Activated naive CD8-positive, alpha-beta T cell treated with anti-CD3 and anti-CD28 coated beads for 36 hours (primary cell): ENCODE results near the gene COL18A1. TPM values are rescaled to one million over a fixed set of nuclear protein-coding genes. Genes with fewer than 3 reads are reported as not detected.

Source experiments
- DNase-seq: peaks from one replicate; pipeline ENCODE4 v3.0.0; 2021
- H3K27ac Mint-ChIP-seq: one replicate; pipeline ENCODE4 v1.8.0; 2022; ENCODE audit warnings: mild to moderate bottlenecking, moderate library complexity, mixed read lengths
- H3K27me3 Mint-ChIP-seq: one replicate; pipeline ENCODE4 v1.8.0; 2022; ENCODE audit warnings: mild to moderate bottlenecking, mixed read lengths
- H3K36me3 Mint-ChIP-seq: one replicate; pipeline ENCODE4 v1.8.0; 2021; ENCODE audit warnings: mild to moderate bottlenecking, mixed read lengths
- H3K4me1 Mint-ChIP-seq: one replicate; pipeline ENCODE4 v1.8.0; 2021; ENCODE audit warnings: mixed read lengths
- H3K4me3 Mint-ChIP-seq: one replicate; pipeline ENCODE4 v1.8.0; 2022; ENCODE audit warnings: mild to moderate bottlenecking, moderate library complexity, mixed read lengths
- H3K9me3 Mint-ChIP-seq: one replicate; pipeline ENCODE4 v1.8.0; 2022; ENCODE audit warnings: mixed read lengths
- total RNA-seq, 2 experiments: library from RNA; stranded (reverse); gene quantifications; one replicate each; pipeline ENCODE4 v1.2.3, GENCODE V29; 2021

Gene COL18A1
- total RNA-seq, 2 experiments from 2014 or later = 3.5 to 4.0 TPM

DNA sequence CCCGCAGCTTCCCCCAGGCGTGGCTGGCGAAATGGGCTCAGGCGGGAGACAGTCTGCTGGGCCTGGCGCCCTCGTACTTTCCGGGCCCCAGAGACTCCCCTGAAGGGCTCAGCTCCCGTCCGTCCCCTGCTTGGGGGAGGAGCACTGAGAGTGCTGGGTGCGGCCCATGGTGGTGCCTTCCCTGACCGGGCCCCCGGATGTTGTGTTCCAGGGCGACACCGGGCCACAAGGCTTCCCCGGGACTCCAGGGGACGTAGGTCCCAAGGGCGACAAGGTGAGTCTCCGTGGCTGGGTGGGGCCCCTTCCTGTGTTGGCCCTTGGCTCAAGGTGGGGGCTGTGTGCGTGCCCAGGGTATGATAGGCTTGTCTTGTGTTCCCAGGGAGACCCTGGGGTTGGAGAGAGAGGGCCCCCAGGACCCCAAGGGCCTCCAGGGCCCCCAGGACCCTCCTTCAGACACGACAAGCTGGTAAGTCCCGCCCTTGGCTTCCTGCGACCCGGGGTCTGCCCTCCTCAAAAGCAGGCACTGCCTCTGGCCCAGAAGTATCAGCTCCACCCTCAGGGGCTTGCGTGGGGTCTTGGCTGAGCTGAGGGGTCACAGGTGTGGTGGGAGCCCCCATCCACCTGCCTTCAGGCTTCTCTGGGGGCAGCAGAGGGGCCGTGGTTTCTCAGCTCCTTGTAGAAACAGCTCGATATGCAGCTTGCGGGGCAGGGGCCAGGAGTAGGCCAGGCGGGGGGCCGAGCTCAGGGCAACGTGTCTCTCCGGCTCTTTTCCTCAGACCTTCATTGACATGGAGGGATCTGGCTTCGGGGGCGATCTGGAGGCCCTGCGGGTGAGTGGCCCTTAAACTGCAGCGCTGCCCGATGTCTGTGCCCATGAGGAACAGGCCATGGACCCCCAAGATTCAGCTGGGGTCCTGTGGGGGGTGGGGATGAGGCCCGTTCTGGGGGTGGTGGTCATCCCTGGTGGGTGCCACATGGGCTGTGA, 75.0 kb downstream of the COL18A1 start:
- DNase-seq = peak; percentile 40
- Mint-ChIP-seq H3K4me1 (peaks cover 25% of the 10 kb centered on the region), H3K9me3 (no peaks in the 10 kb centered on the region), H3K27me3 (no peaks in the 10 kb centered on the region), H3K27ac (peak overlapping the region; percentile 93), H3K4me3 (peak overlapping the region; percentile 66), H3K36me3 (no peaks in the 10 kb centered on the region)

DNA sequence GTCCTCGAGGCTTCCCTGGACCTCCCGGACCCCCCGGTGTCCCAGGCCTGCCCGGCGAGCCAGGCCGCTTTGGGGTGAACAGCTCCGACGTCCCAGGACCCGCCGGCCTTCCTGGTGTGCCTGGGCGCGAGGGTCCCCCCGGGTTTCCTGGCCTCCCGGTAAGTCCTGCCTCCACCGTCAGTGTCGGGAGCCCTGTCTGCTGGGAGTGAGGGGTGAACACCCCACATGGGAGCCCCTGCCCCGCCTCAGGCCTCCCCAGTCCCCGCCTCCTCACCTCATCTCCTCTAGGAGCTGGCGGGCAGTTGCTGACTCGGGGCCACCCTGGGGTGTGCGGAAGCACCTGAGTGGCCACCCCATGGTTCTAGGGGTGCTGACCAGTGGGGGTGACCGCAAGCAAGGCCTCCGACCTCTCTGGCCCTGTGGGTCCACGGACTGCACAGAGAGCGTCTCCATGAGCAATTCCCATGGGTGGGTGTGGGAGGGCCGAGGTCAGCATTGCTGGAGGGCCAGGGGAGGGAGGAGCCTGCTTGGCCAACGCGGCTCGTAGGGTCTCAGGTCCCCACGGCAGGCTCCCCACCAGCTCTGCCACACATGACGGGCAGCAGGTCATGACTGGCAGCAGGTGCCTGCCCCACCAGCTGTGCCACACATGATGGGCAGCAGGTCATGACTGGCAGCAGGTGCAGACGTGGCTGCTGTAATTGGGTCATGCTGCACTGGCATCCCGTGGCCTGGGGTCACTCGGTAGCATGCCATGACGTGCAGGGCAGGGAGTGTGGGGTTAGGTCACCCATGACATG, 75.9 kb downstream of the COL18A1 start:
- no peak overlapping the region for H3K27ac Mint-ChIP-seq
- peaks cover 25% of the 10 kb centered on the region for H3K4me1 Mint-ChIP-seq
- DNase-seq = no peak
- H3K27me3 Mint-ChIP-seq = no peaks in the 10 kb centered on the region
- H3K36me3 Mint-ChIP-seq = no peaks in the 10 kb centered on the region
- no peaks in the 10 kb centered on the region for H3K9me3 Mint-ChIP-seq
- H3K4me3 Mint-ChIP-seq = no peak overlapping the region

DNA sequence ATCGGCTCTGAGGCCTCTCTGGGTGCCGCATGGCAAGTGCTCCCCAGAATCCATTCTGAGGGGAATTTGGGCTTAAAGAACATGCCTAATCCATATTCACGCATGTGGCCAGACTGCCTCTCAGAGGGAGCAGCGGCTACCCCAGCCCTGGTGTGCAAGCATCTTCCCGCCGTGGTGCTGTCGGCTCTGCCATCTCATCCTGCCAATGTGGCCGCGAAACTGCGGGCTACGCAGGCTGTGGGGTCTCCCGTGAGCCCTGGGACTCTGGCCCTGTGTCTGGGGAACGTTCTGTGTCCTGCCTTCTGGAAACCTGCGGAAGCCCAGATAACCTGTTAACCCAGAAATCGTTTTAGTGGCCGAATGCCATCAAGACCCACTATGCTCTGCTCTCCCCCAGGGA, 76.6 kb downstream of the COL18A1 start:
- Mint-ChIP-seq H3K27ac (no peak overlapping the region), H3K27me3 (no peaks in the 10 kb centered on the region), H3K4me1 (peaks cover 25% of the 10 kb centered on the region), H3K4me3 (no peak overlapping the region), H3K36me3 (no peaks in the 10 kb centered on the region), H3K9me3 (no peaks in the 10 kb centered on the region)
- DNase-seq = no peak

DNA sequence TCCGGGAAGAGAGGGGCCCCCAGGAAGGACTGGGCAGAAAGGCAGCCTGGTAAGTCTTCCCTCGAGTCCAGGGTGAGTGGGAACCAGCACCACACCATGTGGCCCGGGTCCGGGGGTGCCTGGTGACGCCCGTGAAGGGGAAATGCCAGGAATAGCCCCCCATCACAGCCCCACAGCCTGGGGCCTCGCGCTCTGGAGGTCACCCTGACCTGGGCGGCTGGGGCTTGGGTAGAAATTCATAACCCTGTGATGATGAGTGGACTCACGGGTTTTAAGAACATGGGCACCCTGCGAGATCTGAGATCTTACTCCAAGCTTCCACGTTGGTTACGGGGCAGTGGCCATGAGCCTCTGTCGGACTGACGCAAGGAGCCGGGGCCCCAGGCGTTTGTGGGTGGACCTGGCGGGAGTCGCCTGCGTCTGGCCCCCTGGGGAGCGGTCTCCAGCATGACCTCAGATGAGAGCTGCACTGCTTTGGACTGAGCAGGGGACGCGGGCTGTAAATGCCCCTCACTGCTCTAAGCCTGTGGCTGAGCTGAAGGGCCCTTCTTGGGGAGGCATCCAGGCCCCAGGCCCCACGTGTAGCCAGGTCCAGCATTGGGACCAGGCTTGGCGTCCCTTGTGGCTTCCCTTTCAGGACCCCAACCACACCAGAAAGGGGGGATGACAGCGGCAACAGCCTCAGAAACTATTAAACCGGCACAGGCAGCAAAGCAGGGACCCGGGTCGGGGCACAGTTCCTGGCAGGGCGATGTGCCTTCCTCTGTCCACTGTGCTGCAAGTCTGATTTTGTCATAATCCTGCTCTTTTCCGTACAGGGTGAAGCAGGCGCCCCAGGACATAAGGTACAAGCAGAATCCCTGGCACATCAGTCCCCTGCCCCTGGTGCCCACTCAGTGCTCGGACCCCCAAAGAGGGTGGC, 77.3 kb downstream of the COL18A1 start:
- no peaks in the 10 kb centered on the region for H3K27me3 Mint-ChIP-seq
- H3K27ac Mint-ChIP-seq = peak overlapping the region; percentile 84
- no peak for DNase-seq
- peak overlapping the region; percentile 60 for H3K4me3 Mint-ChIP-seq
- no peaks in the 10 kb centered on the region for H3K36me3 Mint-ChIP-seq
- H3K4me1 Mint-ChIP-seq = peaks cover 25% of the 10 kb centered on the region
- no peaks in the 10 kb centered on the region for H3K9me3 Mint-ChIP-seq

DNA sequence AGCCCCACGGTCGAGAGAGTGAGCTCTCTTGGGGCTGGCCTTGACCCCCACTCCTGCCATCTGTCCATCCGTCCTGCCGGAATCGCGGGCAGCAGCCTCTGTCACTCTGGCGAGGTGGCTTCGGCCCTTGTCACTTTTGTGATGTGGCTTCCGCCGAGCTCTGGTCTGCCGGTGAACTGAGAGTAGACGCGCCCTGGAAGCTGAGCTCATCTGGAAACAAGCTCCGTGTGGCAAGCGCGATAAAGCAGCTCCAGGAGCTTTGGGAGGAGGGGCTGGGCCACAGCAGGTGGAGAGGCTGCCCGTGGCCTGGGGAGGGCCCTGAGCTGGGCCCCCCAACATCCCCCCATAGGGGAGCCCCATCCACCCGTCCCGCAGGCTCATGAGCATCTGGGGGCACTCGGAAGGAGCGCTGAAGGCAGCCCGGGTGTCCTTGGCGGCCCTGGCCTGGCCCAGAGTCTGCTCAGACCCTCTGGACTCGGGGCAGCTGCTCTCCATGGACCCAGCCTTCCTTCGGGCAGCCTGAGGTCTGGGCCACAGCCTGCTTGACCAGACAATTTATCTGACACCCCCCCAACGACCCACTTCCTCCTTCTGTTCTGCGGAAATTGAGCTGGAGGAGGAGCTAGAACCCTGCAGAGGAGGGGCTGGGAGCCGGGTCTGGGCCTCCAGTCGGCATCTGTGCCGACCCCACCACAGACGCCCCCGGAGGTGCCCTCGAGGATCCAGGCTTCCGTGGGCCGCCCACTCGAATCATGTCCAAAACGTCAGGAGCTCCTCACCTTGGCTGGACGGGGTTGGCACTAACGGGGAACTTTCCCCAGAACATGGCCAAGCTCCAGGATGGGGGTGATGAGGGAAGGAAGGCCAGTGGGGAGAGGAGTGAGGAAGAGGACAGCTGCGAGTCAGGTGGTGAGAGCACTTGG, 78.2 kb downstream of the COL18A1 start:
- no peaks in the 10 kb centered on the region for H3K36me3 Mint-ChIP-seq
- no peaks in the 10 kb centered on the region for H3K27me3 Mint-ChIP-seq
- H3K9me3 Mint-ChIP-seq = no peaks in the 10 kb centered on the region
- peaks cover 22% of the 10 kb centered on the region for H3K4me1 Mint-ChIP-seq
- H3K4me3 Mint-ChIP-seq = peak overlapping the region; percentile 60
- peak; percentile 51 for DNase-seq
- H3K27ac Mint-ChIP-seq = peak overlapping the region; percentile 84

DNA sequence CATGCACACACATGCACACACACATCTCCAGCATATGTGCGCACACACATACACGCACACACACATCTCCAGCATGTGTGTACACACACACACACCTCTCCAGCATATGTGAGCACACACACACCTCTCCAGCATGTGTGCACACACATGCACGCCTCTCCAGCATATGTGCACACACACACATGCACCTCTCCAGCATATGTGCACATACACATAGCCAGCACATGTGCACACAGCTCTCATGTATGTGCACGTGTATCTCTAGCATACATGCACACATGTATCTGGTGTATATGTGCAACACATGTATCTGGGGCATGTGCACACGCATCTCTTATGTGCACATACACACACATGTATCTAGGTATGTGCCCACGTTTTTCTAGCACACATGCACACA, 79.4 kb downstream of the COL18A1 start:
- Mint-ChIP-seq H3K27me3 (no peaks in the 10 kb centered on the region), H3K4me1 (peaks cover 11% of the 10 kb centered on the region), H3K4me3 (no peak overlapping the region), H3K9me3 (no peaks in the 10 kb centered on the region), H3K36me3 (no peaks in the 10 kb centered on the region), H3K27ac (no peak overlapping the region)
- DNase-seq = no peak

DNA sequence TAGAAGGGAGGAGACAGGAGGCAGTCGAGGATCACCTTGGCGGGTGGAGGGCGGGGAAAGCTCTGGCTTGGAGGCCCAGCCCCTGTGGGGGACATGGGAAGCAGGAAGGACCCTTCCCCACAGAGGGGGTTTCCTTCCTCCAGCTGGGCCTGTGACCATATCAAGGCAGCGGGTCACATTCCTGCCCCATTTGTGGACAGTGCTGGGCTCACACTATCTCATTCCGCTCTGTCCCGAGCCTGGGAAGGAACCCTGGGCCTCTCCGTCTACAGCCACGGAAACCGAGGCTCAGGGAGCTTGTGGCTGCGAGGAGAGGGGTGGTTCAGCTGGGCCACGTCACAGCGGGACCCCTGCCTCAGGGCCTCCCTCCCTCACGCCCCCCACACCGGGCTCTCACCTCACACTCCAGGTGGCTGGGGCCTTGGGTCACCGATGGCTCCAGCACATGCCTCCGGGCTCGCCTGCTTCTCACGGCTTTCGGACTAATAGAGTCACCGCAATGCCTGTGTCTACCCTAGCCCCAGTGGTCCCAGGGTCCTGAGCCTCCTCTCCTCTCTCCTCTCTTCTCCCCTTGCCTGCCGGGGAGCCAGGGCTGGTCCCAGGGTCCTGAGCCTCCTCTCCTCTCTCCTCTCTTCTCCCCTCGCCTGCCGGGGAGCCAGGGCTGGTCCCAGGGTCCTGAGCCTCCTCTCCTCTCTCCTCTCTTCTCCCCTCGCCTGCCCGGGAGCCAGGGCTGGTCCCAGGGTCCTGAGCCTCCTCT, 80.9 kb downstream of the COL18A1 start:
- H3K4me1 Mint-ChIP-seq = peaks cover 8% of the 10 kb centered on the region

DNA sequence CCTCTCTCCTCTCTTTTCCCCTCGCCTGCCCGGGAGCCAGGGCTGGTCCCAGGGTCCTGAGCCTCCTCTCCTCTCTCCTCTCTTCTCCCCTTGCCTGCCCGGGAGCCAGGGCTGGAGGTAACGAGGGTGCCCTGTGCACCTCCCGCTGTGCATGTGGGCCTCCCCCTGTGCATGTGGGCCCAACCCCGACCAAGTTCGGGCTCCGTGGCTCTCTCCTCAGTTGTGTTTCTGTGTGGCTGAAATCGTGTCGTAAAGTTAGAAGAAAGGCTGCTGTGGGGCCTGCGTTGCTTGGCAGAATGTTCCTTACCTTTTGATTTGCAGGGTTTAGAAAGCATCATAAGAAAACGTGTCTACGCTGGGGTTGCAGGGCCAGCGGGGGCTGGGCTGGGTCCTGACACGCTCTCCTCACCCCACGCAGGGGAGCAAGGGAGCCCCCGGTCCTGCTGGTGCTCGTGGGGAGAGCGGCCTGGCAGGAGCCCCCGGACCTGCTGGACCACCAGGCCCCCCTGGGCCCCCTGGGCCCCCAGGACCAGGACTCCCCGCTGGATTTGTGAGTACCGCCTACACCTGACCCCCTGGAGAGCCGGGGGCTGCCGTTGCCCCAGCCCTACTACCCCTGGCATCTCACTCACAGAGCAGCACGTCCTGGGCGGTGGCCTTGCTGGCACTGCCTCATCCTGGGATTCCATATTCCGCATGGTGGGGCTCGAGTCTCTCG, 81.6 kb downstream of the COL18A1 start:
- Mint-ChIP-seq H3K4me1 (peaks cover 8% of the 10 kb centered on the region), H3K4me3 (no peak overlapping the region), H3K27ac (no peak overlapping the region), H3K36me3 (no peaks in the 10 kb centered on the region), H3K27me3 (no peaks in the 10 kb centered on the region), H3K9me3 (no peaks in the 10 kb centered on the region)
- no peak for DNase-seq

More for the DNA sequence above, 80.9 kb downstream of the COL18A1 start:
- H3K4me3 Mint-ChIP-seq = no peak overlapping the region
- no peak overlapping the region for H3K27ac Mint-ChIP-seq
- DNase-seq = no peak
- H3K36me3 Mint-ChIP-seq = no peaks in the 10 kb centered on the region
- no peaks in the 10 kb centered on the region for H3K27me3 Mint-ChIP-seq
- no peaks in the 10 kb centered on the region for H3K9me3 Mint-ChIP-seq

DNA sequence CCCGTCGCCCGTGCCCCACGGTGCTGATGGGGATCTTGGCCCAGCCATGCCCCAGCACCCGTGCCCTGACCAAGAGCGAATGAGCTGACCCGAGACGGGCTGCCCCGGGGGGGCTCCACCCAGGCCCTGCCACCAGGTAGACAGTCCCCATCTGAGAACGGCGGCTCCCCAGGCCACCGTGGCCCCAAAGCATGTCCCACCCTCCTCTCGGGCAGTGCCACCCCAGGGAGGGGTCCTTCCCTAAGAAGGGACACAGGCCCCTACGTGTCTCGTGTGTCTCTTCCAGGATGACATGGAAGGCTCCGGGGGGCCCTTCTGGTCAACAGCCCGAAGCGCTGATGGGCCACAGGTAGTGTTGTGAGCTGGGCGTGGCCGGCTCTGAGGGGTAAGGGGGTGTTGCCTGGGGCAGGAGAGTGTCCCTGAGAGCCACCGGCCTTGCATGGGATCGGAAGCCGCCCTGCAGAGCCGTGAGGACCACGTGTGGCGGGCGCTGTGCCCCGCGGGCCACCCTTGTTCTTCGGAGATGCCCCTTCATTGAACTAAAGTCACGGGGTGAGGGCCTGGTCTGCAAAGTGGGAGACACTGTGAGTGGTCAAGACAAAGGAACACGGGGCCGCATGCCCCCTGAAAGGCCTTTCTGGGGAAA, 82.3 kb downstream of the COL18A1 start:
- H3K27me3 Mint-ChIP-seq = no peaks in the 10 kb centered on the region
- H3K4me3 Mint-ChIP-seq = no peak overlapping the region
- peaks cover 8% of the 10 kb centered on the region for H3K4me1 Mint-ChIP-seq
- H3K9me3 Mint-ChIP-seq = no peaks in the 10 kb centered on the region
- no peaks in the 10 kb centered on the region for H3K36me3 Mint-ChIP-seq
- no peak overlapping the region for H3K27ac Mint-ChIP-seq
- DNase-seq = no peak

DNA sequence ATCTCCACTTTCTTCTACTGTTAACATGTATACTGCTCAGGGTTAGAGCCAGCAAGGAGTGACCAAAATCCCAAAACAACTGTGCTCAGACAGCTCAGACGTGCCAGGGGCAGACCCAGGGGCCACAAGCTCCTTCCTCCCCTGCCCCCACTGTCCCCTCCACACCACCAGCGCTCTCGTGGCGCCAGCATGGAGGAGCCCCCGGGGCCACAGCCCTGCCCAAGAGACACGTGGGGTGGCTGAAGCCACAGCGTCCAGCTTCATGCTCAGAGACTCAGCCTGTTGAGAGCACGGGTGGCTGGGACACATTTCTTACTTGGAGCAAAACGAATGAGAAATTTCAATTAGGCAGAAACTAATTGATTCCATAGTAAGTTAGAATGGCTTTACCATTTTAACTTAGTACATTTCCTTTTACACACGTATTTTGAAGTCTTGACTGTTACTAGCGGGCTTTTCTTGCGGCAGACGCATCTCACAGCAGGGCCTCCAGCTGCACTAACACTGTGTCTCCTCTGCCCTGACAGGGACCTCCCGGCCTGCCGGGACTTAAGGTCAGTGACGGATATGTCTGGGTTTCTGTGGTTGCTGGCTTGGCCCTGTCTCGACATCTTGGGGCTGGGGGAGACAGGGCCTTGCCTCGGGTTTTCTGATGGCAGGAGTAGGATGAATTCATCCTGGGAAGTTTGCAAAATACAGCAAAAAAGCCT, 83.1 kb downstream of the COL18A1 start:
- no peak for DNase-seq
- Mint-ChIP-seq H3K36me3 (no peaks in the 10 kb centered on the region), H3K27me3 (no peaks in the 10 kb centered on the region), H3K27ac (no peak overlapping the region), H3K9me3 (no peaks in the 10 kb centered on the region), H3K4me1 (peaks cover 3% of the 10 kb centered on the region), H3K4me3 (no peak overlapping the region)

DNA sequence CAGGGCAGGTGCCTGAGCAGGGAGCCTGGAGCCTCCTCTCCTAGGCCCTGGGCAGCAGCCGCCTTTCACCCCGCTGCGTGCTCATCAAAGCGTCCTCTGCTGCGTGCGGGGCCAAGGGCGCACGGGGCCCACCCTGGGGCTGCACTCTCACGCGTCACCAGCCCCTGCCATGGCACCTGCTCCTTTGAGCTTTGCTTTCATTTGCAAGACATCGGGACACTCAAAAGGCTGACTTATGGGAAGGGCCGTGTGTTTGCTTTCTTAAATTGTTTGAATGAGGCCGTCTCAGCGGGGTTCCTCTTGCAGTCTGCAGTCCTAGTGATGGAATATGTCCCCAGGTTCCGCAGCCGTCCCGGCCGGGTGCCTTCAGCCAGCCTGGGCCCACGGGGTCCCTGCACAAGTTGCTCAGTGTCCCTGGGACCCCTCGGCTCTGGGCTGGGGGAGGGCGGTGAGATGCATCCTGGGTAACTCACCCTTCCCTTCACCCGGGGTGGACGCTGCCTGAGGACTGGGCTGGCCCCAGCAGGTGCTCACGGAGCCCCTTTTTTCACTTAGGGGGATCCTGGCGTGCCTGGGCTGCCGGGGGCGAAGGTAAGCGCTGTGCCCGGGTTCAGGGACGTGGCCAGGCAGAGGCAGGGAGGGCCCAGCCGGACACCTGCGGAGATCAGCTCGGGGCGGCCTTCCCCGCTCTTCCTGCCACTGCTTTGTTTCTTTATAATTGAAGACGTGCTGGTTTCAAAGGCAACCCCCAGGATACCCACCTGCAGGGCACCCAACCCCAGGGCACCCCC, 84.2 kb downstream of the COL18A1 start:
- Mint-ChIP-seq H3K27ac (no peak overlapping the region), H3K27me3 (no peaks in the 10 kb centered on the region), H3K36me3 (no peaks in the 10 kb centered on the region), H3K4me3 (no peak overlapping the region), H3K4me1 (no peaks in the 10 kb centered on the region), H3K9me3 (no peaks in the 10 kb centered on the region)
- no peak for DNase-seq
